HEK293 (cell line): ENCODE data around the gene CDK17.

Source experiments
- CTCF ChIA-PET: fragments of 350-600 bp; formaldehyde crosslinking; extraction: SDS; loops from one replicate; lab custom pipeline; 2021; ENCODE audit warnings: antibody characterized with exemption; lab: Yijun Ruan, JAX
- POLR2A ChIA-PET: fragments of 300-600 bp; formaldehyde crosslinking; extraction: SDS; loops from one replicate; lab custom pipeline; 2020; ENCODE audit warnings: antibody characterized with exemption, inconsistent platforms; lab: Yijun Ruan, JAX
- H3K27ac ChIP-seq: fragments of 200-500 bp; sonication (Bioruptor generic); 2 replicates; pipeline ENCODE4 v1.5.1; 2014; ENCODE audit warnings: low read depth, low read length, control low read depth, inconsistent platforms; ENCODE audit errors: extremely low read depth
- H3K36me3 ChIP-seq, 2 experiments: fragments of 200-500 bp in 1 of 2; sonication (Bioruptor generic) in 1 of 2; 1 replicate in 1 of 2; 2 replicates in 1 of 2; pipeline ENCODE4 v1.5.1; 2014 to 2017; ENCODE audit warnings: inconsistent platforms in 2 of 2, low read length in 2 of 2; ENCODE audit not compliant: control insufficient read depth in 2 of 2, insufficient read depth in 1 of 2
- H3K4me1 ChIP-seq: fragments of 200-500 bp; sonication (Bioruptor generic); 2 replicates; pipeline ENCODE4 v1.5.1; 2014; ENCODE audit warnings: mild to moderate bottlenecking, low read length, inconsistent platforms; ENCODE audit not compliant: control insufficient read depth, insufficient read depth
- H3K4me3 ChIP-seq: 2 replicates; pipeline ENCODE4 v1.5.1; 2011; ENCODE audit warnings: low read depth, mild to moderate bottlenecking, control low read depth, low read length, moderate library complexity
- H3K9me3 ChIP-seq: fragments of 200-500 bp; sonication (Bioruptor generic); 2 replicates; pipeline ENCODE4 v1.5.1; 2014; ENCODE audit warnings: low read depth, low read length, inconsistent platforms; ENCODE audit not compliant: control insufficient read depth, insufficient read depth
- GLIS2 ChIP-seq: fragments of 450-650 bp; formaldehyde crosslinking; IDR thresholded peaks from 2 replicates; pipeline ENCODE4 v1.5.1; 2016; ENCODE audit warnings: missing biosample characterization, missing genetic modification characterization
- KLF7 ChIP-seq: fragments of 450-650 bp; formaldehyde crosslinking; IDR thresholded peaks from 2 replicates; pipeline ENCODE4 v1.5.1; 2016; ENCODE audit warnings: missing biosample characterization, missing genetic modification characterization, borderline replicate concordance
- KLF9 ChIP-seq: fragments of 450-650 bp; formaldehyde crosslinking; IDR thresholded peaks from 2 replicates; pipeline ENCODE4 v1.5.1; 2016; ENCODE audit warnings: missing biosample characterization, missing genetic modification characterization, low read depth
- ZFHX2 ChIP-seq: fragments of 450-650 bp; formaldehyde crosslinking; conservative IDR thresholded peaks from 2 replicates; pipeline ENCODE4 v1.5.1; 2016; ENCODE audit warnings: missing biosample characterization, missing genetic modification characterization
- ZIC2 ChIP-seq: fragments of 450-650 bp; formaldehyde crosslinking; IDR thresholded peaks from 2 replicates; pipeline ENCODE4 v1.5.1; 2016; ENCODE audit warnings: missing biosample characterization, missing genetic modification characterization
- ZNF112 ChIP-seq: fragments of 450-650 bp; formaldehyde crosslinking; IDR thresholded peaks from 2 replicates; pipeline ENCODE4 v1.5.0; 2017; ENCODE audit warnings: missing biosample characterization, missing genetic modification characterization
- ZNF114 ChIP-seq: fragments of 450-650 bp; formaldehyde crosslinking; IDR thresholded peaks from 2 replicates; pipeline ENCODE4 v1.5.0; 2017; ENCODE audit warnings: missing biosample characterization, missing genetic modification characterization
- ZNF132 ChIP-seq: fragments of 450-650 bp; formaldehyde crosslinking; IDR thresholded peaks from 2 replicates; pipeline ENCODE4 v1.5.1; 2017; ENCODE audit warnings: missing biosample characterization, missing genetic modification characterization, borderline replicate concordance
- ZNF174 ChIP-seq: fragments of 450-650 bp; formaldehyde crosslinking; IDR thresholded peaks from 2 replicates; pipeline ENCODE4 v1.5.0; 2017; ENCODE audit warnings: missing biosample characterization, mild to moderate bottlenecking, missing genetic modification characterization
- ZNF175 ChIP-seq: fragments of 450-650 bp; formaldehyde crosslinking; IDR thresholded peaks from 2 replicates; pipeline ENCODE4 v1.5.1; 2016; ENCODE audit warnings: missing biosample characterization, missing genetic modification characterization
- ZNF24 ChIP-seq: fragments of 450-650 bp; formaldehyde crosslinking; IDR thresholded peaks from 2 replicates; pipeline ENCODE4 v1.5.1; 2016; ENCODE audit warnings: missing biosample characterization, missing genetic modification characterization
- ZNF324 ChIP-seq: fragments of 450-650 bp; formaldehyde crosslinking; IDR thresholded peaks from 2 replicates; pipeline ENCODE4 v1.5.1; 2016; ENCODE audit warnings: missing biosample characterization, missing genetic modification characterization
- ZNF549 ChIP-seq: fragments of 450-650 bp; IDR thresholded peaks from 2 replicates; pipeline ENCODE4 v1.5.1; 2018; ENCODE audit warnings: missing biosample characterization, missing genetic modification characterization, mild to moderate bottlenecking, inconsistent platforms, moderate library complexity
- ZNF639 ChIP-seq: fragments of 450-650 bp; formaldehyde crosslinking; IDR thresholded peaks from 2 replicates; pipeline ENCODE4 v1.5.1; 2016; ENCODE audit warnings: missing biosample characterization, missing genetic modification characterization
- ZSCAN18 ChIP-seq: fragments of 450-650 bp; formaldehyde crosslinking; IDR thresholded peaks from 2 replicates; pipeline ENCODE4 v1.5.1; 2016; ENCODE audit warnings: missing biosample characterization, missing genetic modification characterization
- ZSCAN4 ChIP-seq: fragments of 450-650 bp; formaldehyde crosslinking; IDR thresholded peaks from 2 replicates; pipeline ENCODE4 v1.5.1; 2017; ENCODE audit warnings: missing biosample characterization, missing genetic modification characterization
- ZXDB ChIP-seq: fragments of 450-650 bp; formaldehyde crosslinking; IDR thresholded peaks from 2 replicates; pipeline ENCODE4 v1.5.1; 2016; ENCODE audit warnings: missing biosample characterization, missing genetic modification characterization
- TF ChIP-seq, protein P1 (sequence below): fragments of 450-650 bp; formaldehyde crosslinking; IDR thresholded peaks from 2 replicates; pipeline ENCODE4 v1.5.1; 2017; ENCODE audit warnings: missing biosample characterization, missing genetic modification characterization
- TF ChIP-seq, protein P2 (sequence below): fragments of 450-650 bp; formaldehyde crosslinking; IDR thresholded peaks from 2 replicates; pipeline ENCODE4 v1.5.1; 2016; ENCODE audit warnings: missing biosample characterization, missing genetic modification characterization
- TF ChIP-seq, protein P3 (sequence below): fragments of 450-650 bp; formaldehyde crosslinking; IDR thresholded peaks from 2 replicates; pipeline ENCODE4 v1.5.1; 2016; ENCODE audit warnings: missing biosample characterization, missing genetic modification characterization
- TF ChIP-seq, protein P4 (sequence below): fragments of 450-650 bp; formaldehyde crosslinking; IDR thresholded peaks from 2 replicates; pipeline ENCODE4 v1.5.1; 2016; ENCODE audit warnings: missing biosample characterization, missing genetic modification characterization, low read depth

CDK17 gene

DNA sequence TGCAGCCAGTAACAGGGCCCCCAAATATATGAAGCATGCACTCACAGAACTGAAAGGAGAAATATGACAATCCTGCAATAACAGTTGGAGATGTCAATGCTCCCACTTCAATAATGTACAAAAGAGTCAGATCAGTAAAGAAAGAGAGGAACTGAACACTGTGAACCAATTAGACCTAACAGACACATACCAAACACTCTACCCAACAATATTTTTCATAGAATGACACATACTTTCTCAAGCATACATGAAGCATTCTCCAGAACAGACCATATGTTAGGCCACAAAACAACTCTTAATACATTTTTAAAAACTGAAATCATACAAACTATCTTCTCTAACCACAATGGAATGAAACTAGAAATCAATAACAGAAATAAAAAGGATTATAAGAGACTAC, 125.9 kb downstream of the CDK17 start:
- Histone ChIP-seq H3K36me3 (peaks cover 3 to 32% of the 10 kb centered on the region in 2 experiments; a peak in 2 of 3 replicates), H3K27ac (no peak overlapping the region), H3K9me3 (no peaks in the 10 kb centered on the region), H3K4me1 (no peaks in the 10 kb centered on the region), H3K4me3 (no peak overlapping the region)
- no peak for TF ChIP-seq ZNF549
- TF ChIP-seq KLF7 (tag by site-specific recombination): no peak
- CTCF ChIA-PET: no interaction called here
- POLR2A ChIA-PET: no interaction called here

GRCh38 chr12:96271469-96272199, 128.6 kb downstream of the CDK17 start:
- CTCF ChIA-PET: interaction anchor here (0.6 kb wide), 1 partner anchor 211 kb away, joined by 3 read pairs; no protein-coding TSS in a partner anchor
- peaks cover 3 to 26% of the 10 kb centered on the region in 2 experiments; a peak in 2 of 3 replicates for H3K36me3 ChIP-seq

More at GRCh38 chr12:96271469-96272199, 128.6 kb downstream of the CDK17 start:
- H3K4me1 ChIP-seq: no peaks in the 10 kb centered on the region
- H3K27ac ChIP-seq: no peak overlapping the region
- POLR2A ChIA-PET: no interaction called here
- TF ChIP-seq ZNF639 (tag by site-specific recombination) (no peak), ZNF324 (tag by site-specific recombination) (no peak), ZNF24 (tag by site-specific recombination) (no peak), ZNF175 (tag by site-specific recombination) (no peak), ZNF112 (no peak), GLIS2 (tag by site-specific recombination) (no peak), KLF9 (tag by site-specific recombination) (no peak), ZXDB (no peak), ZNF132 (no peak), ZSCAN18 (tag by site-specific recombination) (no peak), ZNF174 (tag by site-specific recombination) (no peak), ZFHX2 (tag by site-specific recombination) (no peak), ZNF114 (no peak), ZIC2 (no peak), ZSCAN4 (tag by site-specific recombination) (no peak)
- TF ChIP-seq, protein P1, sequence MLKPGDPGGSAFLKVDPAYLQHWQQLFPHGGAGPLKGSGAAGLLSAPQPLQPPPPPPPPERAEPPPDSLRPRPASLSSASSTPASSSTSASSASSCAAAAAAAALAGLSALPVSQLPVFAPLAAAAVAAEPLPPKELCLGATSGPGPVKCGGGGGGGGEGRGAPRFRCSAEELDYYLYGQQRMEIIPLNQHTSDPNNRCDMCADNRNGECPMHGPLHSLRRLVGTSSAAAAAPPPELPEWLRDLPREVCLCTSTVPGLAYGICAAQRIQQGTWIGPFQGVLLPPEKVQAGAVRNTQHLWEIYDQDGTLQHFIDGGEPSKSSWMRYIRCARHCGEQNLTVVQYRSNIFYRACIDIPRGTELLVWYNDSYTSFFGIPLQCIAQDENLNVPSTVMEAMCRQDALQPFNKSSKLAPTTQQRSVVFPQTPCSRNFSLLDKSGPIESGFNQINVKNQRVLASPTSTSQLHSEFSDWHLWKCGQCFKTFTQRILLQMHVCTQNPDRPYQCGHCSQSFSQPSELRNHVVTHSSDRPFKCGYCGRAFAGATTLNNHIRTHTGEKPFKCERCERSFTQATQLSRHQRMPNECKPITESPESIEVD: no peak
- TF ChIP-seq, protein P2, sequence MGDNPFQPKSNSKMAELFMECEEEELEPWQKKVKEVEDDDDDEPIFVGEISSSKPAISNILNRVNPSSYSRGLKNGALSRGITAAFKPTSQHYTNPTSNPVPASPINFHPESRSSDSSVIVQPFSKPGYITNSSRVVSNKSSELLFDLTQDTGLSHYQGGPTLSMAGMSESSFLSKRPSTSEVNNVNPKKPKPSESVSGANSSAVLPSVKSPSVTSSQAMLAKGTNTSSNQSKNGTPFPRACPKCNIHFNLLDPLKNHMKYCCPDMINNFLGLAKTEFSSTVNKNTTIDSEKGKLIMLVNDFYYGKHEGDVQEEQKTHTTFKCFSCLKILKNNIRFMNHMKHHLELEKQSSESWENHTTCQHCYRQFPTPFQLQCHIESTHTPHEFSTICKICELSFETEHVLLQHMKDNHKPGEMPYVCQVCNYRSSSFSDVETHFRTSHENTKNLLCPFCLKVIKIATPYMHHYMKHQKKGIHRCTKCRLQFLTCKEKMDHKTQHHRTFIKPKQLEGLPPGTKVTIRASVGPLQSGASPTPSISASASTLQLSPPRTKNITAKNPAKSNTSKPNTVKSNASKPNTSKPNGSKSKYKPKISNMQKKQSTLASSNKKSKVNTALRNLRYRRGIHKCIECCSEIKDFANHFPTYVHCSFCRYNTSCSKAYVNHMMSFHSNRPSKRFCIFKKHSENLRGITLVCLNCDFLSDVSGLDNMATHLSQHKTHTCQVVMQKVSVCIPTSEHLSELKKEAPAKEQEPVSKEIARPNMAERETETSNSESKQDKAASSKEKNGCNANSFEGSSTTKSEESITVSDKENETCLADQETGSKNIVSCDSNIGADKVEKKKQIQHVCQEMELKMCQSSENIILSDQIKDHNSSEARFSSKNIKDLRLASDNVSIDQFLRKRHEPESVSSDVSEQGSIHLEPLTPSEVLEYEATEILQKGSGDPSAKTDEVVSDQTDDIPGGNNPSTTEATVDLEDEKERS: no peak
- TF ChIP-seq, protein P3, sequence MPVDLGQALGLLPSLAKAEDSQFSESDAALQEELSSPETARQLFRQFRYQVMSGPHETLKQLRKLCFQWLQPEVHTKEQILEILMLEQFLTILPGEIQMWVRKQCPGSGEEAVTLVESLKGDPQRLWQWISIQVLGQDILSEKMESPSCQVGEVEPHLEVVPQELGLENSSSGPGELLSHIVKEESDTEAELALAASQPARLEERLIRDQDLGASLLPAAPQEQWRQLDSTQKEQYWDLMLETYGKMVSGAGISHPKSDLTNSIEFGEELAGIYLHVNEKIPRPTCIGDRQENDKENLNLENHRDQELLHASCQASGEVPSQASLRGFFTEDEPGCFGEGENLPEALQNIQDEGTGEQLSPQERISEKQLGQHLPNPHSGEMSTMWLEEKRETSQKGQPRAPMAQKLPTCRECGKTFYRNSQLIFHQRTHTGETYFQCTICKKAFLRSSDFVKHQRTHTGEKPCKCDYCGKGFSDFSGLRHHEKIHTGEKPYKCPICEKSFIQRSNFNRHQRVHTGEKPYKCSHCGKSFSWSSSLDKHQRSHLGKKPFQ (tag by site-specific recombination): no peak
- TF ChIP-seq, protein P4, sequence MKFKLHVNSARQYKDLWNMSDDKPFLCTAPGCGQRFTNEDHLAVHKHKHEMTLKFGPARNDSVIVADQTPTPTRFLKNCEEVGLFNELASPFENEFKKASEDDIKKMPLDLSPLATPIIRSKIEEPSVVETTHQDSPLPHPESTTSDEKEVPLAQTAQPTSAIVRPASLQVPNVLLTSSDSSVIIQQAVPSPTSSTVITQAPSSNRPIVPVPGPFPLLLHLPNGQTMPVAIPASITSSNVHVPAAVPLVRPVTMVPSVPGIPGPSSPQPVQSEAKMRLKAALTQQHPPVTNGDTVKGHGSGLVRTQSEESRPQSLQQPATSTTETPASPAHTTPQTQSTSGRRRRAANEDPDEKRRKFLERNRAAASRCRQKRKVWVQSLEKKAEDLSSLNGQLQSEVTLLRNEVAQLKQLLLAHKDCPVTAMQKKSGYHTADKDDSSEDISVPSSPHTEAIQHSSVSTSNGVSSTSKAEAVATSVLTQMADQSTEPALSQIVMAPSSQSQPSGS (tag by site-specific recombination): no peak
- no peak overlapping the region for H3K4me3 ChIP-seq
- no peaks in the 10 kb centered on the region for H3K9me3 ChIP-seq
